DMS79 treated with DMSO at 0.1 percent for 48 hours (cell line): ENCODE measurements around the gene LSR.
"Not testable (repeated sequence)": the region's sequence is repeated elsewhere in the genome, so short reads cannot be mapped to it uniquely, and the experiment has no call there.

Experiments
- DNase-seq: peaks from one replicate; lab custom pipeline; 2025; lab: John Stamatoyannopoulos, UW

Gene LSR

DNA sequence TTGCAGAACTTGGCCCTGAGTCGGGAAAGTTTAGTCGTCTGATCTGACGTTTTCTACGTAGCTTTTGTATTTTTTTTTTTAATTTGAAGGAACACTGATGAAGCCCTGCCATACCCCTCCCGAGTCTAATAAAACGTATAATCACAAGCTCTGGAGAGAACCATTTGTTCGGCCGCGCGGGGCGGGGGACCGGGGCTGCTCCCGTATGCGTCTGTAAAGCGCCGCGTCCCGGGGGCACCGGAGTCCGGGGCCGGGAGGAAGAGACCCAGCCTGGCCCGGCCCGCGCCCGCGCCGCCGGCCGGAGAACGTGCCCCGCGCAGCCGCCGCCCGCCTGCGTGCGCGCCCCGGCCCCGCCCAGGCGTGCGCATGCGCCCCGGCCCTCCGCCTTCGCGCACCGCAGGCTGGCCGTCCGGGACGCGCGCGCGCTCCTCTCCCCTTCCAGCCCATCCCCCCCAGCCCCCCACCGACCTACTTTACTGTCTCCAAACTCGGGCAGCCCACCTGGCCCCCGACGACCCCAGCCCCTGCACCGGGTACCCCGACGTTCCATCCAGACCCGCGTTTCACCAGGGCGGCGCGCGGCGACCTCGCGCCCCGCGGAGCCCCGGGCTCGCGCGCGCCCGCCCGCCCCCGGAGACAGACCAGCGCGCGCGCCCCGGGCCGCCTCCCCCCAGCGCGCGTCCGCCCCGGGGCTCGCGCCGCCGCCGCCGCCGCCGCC, 19.2 kb downstream of the LSR start:
- DNase-seq = peak; percentile 62

DNA sequence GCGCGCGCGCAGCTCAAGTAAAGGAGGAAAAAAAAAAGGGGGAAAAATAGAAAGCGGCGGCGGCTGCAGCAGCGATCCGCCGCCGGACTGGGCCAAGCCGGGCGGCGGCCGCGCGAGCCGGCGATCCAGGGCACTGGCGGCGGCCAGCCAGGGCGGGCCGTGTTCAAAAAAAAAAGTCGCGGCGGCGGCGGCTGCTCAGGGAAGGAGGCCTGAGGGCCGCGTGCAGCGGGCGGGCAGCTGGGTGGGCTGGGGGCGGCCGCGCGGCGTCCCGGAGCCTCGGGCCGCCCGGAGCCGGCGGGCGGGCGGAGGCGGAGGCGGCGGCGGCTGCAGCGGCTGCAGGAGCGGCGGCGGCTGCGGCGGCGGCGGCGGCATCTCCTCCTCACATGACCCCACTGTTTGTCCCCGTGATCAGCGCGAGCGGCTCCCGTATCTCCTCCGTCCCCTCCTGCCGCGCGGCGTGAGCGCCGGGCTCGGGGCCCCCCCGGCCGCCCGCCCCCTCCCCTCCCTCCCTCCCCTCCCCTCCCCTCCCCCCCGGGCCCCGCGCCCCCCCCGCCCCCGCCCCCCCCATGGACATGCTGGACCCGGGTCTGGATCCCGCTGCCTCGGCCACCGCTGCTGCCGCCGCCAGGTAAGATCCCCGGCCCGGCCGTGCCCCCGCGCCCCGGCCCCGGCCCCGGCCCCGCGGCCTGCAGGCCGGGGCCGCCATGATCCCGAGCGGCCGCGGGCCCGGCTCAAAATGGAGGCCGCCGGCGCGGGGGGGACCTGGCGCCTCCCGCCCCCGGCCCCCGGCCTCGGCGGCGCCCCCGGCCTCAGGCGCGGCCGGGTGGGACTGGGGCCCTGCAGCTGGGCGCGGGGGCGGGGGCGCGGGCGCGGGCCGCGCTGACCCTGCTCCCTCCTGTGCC, 20.0 kb downstream of the LSR start, which contains the start of gene USF2:
TSS of gene USF2 (plus strand) at position 427 of the 902 bp plus-strand sequence. CDS start at position 567, 140 bp downstream.
- DNase-seq = peak; percentile 10

DNA sequence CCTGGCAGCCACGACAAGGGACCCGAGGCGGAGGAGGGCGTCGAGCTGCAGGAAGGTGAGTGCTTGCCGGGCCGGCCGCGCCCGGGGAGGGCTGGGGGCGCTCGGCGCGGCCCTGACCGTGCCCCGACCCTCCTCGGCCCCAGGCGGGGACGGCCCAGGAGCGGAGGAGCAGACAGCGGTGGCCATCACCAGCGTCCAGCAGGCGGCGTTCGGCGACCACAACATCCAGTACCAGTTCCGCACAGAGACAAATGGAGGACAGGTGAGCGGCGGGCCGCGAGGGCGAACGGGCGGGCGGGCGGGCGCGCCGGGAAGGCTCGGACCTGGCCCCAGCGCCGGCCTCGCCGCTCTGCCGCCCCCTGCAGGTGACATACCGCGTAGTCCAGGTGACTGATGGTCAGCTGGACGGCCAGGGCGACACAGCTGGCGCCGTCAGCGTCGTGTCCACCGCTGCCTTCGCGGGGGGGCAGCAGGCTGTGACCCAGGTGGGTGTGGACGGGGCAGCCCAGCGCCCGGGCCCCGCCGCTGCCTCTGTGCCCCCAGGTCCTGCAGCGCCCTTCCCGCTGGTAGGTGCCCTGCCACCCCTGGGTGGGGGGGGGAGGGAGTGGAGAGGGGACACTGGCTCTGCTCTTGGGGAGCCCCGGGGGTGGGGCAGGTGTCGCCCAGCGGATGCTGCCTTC, 20.8 kb downstream of the LSR start:
- peak; percentile 74 for DNase-seq

DNA sequence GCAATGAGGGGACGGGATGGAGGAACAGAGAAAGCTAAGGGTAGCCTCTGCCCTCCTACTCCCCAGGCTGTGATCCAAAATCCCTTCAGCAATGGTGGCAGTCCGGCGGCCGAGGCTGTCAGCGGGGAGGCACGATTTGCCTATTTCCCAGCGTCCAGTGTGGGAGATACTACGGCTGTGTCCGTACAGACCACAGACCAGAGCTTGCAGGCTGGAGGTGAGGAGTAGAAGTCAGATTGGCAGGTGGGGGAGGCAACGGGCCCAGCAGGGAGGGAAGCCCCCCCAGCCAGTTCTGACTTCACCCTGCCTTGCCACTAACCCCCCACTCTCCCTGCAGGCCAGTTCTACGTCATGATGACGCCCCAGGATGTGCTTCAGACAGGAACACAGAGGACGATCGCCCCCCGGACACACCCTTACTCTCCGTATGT, 21.6 kb downstream of the LSR start:
- DNase-seq = no peak

DNA sequence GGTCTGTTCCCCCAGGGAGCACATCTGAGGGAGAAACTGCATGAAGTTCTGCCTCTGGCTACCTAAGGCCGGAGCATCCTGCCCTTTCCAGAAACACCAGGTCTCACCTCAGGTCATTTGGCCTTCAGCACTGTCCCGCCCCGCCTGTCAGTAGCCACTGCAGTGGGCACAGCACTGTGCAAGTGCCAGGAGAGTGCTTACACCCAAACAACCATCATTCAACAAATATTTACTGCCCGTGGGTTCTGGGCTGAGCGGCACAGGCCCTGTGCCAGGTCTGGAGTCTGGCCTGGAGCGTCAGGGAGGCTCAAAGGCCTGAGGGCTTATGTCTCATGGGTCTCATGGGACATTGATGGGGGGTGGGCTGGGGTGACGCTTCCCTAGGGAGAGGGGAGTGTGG, 22.7 kb downstream of the LSR start:
- DNase-seq = no peak

DNA sequence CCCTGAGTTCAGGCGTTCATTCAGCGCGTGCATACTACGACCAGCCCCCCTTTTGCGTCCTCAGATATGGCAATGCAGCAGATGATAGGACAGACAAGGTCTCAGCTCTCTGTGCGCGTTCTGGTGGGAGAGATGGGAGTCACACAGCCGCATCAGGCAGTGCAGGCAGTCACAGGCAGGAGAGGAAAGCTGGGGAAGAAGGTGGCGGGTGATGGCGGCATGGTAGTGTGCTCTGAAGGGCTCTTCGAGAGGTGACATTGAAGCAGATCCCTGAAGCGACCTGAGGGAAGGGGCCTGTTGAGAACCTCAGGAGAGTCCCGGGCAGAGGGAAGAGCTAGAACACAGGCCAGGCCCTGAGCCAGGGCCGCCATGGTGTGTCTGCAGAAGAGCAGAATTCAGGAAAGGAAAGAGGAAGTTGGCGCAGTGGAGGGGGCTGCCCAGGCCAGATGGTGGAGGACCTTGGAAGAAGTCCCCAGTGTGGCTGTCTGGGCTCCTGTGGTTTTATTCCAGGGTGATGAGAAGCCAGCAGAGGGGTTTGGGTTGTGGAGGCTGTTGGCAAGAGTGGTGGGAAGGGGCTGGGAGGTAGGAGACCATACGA, 23.4 kb downstream of the LSR start:
- DNase-seq = no peak

DNA sequence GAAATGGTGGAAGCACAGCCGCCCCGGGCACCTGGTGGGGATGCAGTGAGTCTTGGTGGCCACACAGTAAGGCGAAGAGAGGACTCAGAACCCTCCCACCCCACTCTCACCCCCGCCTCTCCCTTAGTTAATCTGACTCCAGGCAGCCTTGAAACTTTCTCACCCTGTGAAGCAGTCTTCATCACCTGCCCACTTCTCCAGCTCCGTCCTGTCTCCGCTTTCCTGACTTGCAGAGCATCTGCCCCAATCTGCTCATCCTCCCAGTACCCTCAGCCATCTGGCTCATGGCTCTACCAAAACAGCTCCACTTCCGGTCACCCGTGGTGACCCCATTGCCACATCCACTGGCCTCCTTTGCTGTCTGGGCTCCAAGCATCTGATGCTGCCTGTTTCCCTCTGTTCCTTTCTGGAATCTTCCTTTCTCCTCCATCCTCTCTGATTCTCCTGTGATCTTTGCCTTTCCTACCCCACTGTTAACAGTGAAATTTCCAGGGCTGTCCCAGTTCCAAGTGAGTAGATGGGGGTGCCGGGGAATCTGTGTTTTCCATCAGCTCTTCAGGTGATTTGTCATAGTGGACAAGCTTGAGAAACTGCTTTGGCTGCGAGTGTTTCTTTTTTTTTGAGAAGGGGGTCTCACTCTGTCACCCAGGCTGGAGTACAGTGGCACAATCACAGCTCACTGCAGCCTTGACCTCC, 24.3 kb downstream of the LSR start:
- DNase-seq = no peak

DNA sequence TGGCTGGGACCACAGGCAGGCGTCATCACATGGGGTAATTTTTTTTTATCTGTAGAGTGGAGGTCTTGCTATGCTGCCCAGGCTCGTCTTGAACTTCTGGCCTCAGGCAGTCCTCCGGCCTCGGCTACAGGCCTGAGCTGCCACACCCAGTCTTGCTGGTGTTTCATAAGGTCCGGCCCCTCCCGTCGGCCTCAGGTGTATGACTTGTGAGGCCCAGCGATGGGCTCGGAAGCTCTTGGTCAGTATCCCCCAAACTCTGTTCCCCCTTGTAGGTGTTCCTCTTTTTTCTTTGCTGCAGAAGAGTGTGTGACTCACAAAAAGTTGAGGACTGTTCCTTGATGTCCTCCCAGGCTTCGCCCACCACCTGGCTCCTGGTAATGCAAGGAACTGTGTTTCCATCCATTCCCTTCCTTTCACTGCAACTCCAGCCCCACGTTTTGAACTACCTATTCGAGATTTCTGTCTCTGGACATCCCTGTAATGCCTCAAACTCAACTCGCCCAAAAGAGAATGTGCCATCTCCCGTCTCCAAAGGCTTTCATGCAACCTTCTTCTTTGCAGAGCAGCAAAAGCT, 25.0 kb downstream of the LSR start:
- no peak for DNase-seq

DNA sequence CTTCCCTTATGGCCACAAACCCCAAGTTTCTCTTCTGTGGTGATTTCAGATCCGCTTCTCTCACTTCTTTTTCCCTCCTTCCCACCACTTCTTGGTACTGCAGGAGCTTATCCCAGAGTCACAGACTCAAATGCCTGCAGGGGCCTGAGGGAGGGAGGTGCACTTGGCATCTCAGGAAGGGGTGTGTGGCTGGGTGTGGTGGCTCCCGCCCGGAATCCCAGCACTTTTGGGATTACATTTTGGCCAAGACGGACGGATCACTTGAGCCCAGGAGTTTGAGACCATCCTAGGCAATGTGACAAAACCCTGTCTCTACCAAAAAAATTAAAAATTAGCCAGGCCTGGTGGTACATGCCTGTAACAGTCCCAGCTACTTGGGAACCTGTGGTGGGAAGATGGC, 25.5 kb downstream of the LSR start:
- no peak for DNase-seq

DNA sequence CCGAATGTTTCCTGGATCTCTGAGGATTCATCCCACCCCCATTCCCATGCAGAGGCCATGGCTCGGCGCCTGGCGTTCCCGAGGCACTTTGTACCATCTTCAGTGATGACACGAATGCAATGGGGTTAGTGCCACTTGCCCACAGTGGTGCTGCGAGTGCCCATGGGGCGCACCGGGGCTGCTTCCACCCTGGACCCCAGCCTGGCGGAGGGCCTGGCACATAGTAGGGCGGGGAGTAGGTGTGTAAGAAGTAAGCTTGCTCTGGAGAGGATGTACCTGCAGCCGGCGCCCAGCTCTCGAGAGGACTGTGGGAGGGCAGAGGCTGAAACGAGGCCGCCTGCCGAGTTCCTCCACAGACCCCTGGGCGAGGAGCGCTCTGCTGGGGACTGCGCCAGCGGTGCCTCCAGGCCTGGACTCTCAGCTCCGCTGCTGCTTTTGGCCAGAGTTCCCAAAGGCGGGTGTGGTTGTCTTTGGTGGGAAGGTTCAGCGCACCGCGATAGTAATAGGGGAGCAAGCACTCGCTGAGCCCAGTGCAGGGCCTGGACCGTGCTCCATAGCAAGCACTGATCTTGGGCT, 28.0 kb downstream of the LSR start:
- no peak for DNase-seq

DNA sequence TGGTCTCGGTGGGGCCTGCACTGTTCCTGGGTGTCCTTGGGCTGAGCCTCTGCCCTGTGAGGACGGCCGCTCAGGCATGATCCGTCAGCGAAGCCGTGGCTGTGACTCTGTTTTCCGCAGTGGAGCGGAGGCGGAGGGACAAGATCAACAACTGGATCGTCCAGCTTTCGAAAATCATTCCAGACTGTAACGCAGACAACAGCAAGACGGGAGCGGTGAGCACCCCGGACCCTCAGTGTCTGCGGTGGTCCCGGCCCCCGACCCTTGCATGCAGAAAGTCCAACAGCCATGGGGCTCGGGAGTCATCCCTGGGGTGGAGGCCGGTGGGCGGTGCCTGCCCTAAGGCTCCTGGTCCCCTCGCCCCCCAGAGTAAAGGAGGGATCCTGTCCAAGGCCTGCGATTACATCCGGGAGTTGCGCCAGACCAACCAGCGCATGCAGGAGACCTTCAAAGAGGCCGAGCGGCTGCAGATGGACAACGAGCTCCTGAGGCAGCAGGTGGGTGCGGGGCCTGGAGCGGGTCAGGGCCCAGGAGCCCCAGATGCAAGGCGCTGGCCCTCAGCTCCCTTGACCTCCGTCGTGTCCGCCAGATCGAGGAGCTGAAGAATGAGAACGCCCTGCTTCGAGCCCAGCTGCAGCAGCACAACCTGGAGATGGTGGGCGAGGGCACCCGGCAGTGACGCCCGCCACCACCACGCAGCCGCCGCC, 29.9 kb downstream of the LSR start:
- DNase-seq = no peak

DNA sequence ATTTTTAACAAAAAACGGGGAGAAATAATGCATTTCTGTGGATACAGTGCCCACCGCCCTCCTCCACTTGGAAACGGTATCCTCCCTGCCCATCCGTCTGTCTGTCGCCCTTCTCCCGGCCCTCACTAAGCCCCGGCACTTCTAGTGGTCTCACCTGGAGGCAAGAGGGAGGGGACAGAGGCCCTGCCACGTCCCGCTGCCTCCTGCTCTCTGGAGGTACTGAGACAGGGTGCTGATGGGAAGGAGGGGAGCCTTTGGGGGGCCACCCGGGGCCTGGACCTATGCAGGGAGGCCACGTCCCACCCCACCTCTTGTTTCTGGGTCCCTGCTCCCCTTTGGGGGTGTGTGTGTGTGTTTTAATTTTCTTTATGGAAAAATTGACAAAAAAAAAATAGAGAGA, 30.6 kb downstream of the LSR start:
- DNase-seq = no peak

DNA sequence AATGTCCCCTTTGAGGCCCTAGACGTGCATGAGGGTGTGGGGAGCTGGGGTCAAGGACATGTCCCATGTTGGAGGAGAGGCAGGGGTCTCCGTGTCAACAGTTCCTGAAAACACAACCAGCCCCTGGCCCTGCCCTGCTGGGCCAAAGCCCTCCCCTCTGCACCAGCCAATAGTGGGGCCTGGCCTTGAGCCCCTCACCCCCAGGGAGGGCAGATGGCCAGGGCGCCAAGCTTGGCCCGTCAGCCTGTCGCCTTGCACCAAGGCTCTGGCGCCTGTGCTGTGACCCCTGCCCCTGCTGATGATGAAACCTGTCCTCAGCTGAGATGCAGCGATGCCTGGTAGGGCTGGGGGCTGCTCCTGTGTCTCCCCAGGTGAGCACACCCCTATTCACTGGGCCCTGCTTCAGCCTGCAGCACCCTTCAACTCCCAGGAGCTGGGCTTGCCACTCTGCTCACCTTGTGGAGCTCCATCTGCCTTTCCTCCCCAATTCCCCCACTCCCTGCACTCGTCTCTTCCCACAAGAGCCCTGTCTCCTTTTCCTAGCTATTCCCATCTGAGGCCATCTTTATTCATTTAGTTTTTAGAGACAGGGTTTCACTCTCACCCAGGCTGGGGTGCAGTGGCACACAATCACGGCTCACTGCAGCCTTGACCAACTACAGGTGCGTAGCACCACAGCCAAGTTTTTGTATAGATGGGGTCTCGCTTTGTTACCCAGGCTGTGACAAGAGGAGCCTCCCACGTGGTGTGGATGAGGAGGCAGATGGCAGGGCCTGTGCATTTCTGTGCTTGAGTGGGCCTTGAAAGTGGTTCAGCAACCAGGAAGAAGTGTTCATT, 31.4 kb downstream of the LSR start:
- peak; percentile 75 for DNase-seq

DNA sequence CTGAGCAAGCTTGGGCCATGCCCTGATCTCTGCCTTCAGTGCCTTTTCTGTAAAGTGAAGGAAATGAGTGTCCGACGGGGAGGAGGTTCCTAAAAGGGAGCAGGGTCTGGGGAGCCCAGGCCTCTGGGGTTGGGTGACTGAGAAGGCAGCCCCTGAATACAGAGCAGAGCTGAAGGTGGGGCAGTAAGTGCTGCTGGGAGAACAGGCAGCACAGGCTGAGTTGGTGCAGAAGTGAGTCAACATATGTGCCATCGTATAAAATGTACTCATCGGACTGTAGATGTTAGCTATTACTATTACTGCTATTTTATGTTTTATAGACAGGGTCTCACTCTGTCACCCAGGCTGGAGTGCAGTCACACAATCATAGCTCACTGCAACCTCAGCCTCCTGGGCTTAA, 32.5 kb downstream of the LSR start:
- DNase-seq = no peak

DNA sequence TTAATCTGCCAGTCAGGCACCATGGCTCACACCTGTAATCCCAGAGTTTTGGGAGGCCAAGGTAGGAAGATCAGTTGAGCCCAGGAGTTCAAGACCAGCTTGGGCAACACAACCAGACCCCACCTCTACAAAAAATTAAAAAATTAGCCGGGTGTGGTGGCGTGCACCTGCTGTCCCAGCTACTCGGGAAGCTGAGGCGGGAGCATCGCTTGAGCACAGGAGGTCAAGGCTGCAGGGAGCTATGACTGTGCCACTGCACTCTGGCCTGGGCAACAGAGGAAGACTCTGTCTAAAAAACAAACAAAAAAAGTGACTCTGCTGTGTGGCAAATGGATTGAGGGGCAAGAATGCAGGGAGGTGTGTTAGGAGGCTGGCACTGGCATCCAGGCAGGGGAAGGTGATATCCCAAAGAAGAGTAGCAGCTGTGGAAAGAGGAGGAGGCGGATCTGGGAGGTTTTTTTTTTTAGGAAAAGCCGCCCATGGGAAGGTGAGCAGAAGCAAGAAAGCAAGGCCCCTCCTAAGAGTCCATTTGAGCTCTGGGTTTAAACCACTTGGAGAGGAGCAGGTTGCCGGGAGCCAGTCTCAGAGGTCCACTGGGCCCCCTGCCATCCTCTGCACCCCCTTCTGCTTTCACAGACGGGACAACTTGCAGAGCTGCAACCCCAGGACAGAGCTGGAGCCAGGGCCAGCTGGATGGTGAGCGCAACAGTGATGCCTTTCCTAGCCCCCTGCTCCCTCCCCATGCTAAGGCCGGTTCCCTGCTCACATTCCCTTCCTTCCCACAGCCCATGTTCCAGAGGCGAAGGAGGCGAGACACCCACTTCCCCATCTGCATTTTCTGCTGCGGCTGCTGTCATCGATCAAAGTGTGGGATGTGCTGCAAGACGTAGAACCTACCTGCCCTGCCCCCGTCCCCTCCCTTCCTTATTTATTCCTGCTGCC, 35.6 kb downstream of the LSR start:
- no peak for DNase-seq

DNA sequence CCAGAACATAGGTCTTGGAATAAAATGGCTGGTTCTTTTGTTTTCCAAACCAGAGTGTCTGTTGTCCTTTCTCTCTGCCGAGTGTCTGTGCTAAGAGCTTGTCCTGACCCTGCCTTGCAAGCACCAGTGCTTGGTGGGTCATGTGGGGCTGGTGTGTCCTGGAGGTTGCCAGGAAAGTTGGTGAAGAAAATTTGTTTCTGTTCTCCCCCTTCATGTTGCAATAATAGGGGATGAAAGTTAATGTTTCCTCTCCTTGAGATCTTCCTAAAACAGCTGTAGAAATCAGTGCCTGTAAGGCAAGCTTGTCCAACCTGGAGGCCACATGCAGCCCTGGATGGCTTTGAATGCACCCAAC, 36.3 kb downstream of the LSR start:
- DNase-seq = no peak

DNA sequence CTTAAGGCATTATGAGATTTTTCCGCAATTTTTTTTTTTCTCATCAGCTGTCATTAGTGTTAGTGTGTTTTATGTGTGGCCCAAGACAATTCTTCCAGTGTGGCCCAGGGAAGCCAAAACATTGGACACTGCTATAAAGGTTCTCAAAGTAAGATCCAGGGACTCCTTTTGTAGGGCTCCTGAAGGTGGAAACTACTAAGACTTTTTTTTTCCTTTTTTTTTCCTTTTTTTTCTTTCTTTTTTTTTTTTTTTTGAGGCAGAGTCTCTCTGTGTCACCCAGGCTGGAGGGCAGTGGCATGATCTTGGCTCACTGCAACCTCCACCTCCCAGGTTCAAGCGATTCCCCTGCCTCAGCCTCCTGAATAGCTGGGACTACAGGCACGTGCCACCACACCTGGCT, 36.7 kb downstream of the LSR start:
- DNase-seq = not testable (repeated sequence)

DNA sequence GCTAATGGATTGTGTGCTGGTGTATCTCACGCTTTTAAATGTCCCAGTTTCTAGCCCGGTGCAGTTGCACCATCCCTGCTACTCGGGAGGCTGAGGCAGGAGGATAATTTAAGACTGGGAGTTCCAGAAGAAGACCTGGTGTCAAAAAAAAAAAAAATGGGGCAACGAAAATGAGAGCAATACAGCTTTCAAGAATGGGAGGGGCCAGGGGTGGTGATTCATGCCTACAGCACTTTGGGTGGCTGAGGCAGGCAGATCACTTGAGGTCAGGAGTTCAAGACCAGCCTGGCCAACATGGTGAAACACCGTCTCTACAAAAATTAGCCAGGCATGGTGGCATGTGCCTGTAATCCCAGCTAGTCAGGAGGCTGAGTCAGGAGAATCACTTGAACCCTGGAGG, 37.3 kb downstream of the LSR start:
- DNase-seq = not testable (repeated sequence)
